Endodermal cell (in vitro differentiated cells): ENCODE data around the gene MAP1LC3A. TPM values are rescaled to one million over a fixed set of nuclear protein-coding genes. Genes with fewer than 3 reads are reported as not detected.

ENCODE experiments used
- DNase-seq: peaks from one replicate; pipeline ENCODE4 v3.0.0-alpha.2; 2017
- H3K27ac ChIP-seq: 2 replicates; pipeline ENCODE4 v1.5.1; 2013; ENCODE audit warnings: mild to moderate bottlenecking, low read depth, low read length, moderate library complexity
- H3K27me3 ChIP-seq: 2 replicates; pipeline ENCODE4 v1.6.1; 2013; ENCODE audit warnings: mild to moderate bottlenecking, low read length, moderate library complexity; ENCODE audit not compliant: insufficient read depth, control insufficient read depth, poor library complexity, severe bottlenecking
- H3K36me3 ChIP-seq: 2 replicates; pipeline ENCODE4 v1.7.0; 2013; ENCODE audit warnings: mild to moderate bottlenecking, low read length, moderate library complexity; ENCODE audit not compliant: control insufficient read depth, insufficient read depth
- H3K4me1 ChIP-seq: one replicate; pipeline ENCODE4 v1.7.0; 2013; ENCODE audit warnings: low read length; ENCODE audit not compliant: control insufficient read depth, insufficient read depth
- H3K4me3 ChIP-seq: 2 replicates; pipeline ENCODE4 v1.5.1; 2013; ENCODE audit warnings: mild to moderate bottlenecking, low read length, moderate library complexity
- H3K9ac ChIP-seq: 2 replicates; pipeline ENCODE4 v1.6.1; 2013; ENCODE audit warnings: mild to moderate bottlenecking, low read length, moderate library complexity; ENCODE audit not compliant: poor library complexity, severe bottlenecking; ENCODE audit errors: extremely low read depth
- H3K9me3 ChIP-seq: 2 replicates; pipeline ENCODE4 v1.6.1; 2013; ENCODE audit warnings: mild to moderate bottlenecking, low read length, moderate library complexity; ENCODE audit not compliant: control insufficient read depth
- H3K27ac Mint-ChIP-seq: 2 replicates; pipeline ENCODE4 v1.8.0; 2020; ENCODE audit warnings: mixed read lengths
- H3K27me3 Mint-ChIP-seq: 2 replicates; pipeline ENCODE4 v1.8.0; 2021; ENCODE audit warnings: mild to moderate bottlenecking, mixed read lengths; ENCODE audit not compliant: insufficient read depth
- H3K36me3 Mint-ChIP-seq: 2 replicates; pipeline ENCODE4 v1.8.0; 2020; ENCODE audit warnings: low read depth, mixed read lengths
- H3K4me1 Mint-ChIP-seq: 2 replicates; pipeline ENCODE4 v1.8.0; 2020; ENCODE audit warnings: mixed read lengths
- H3K4me3 Mint-ChIP-seq: 2 replicates; pipeline ENCODE4 v1.8.0; 2020; ENCODE audit warnings: mild to moderate bottlenecking, moderate library complexity, mixed read lengths
- H3K9me3 Mint-ChIP-seq: 2 replicates; pipeline ENCODE4 v1.8.0; 2020; ENCODE audit warnings: mild to moderate bottlenecking, mixed read lengths
- WGBS, 2 experiments: methylation state at CpG; one replicate each; pipeline versions ENCODE4 v1.1.5 to v1.1.7; 2013; ENCODE audit warnings: missing lambda C conversion rate in 2 of 2, mixed read lengths in 1 of 2; ENCODE audit not compliant: insufficient coverage in 1 of 2, insufficient read length in 1 of 2; 5-methylcytosine and 5-hydroxymethylcytosine counted together
- total RNA-seq, 2 donors: library from RNA; stranded (reverse); fragmentation: NEBNext Ultra II Directional in 1 of 2; extraction: Animal tissue kit (Norgen Biotek cat#: 25700) in 1 of 2; gene quantifications; 2 replicates in 1 of 2; 3 replicates in 1 of 2; pipeline ENCODE4 v1.2.1, GENCODE V29; 2021
- TF ChIP-seq, protein P1 (sequence below): fragments of 200-600 bp; sonication (generic); conservative IDR thresholded peaks from 2 replicates; pipeline ENCODE4 v1.5.0; 2021; ENCODE audit warnings: antibody characterized with exemption, mild to moderate bottlenecking

MAP1LC3A gene
- total RNA-seq, 2 donors from 2014 or later = 19.0 to 41.6 TPM

DNA sequence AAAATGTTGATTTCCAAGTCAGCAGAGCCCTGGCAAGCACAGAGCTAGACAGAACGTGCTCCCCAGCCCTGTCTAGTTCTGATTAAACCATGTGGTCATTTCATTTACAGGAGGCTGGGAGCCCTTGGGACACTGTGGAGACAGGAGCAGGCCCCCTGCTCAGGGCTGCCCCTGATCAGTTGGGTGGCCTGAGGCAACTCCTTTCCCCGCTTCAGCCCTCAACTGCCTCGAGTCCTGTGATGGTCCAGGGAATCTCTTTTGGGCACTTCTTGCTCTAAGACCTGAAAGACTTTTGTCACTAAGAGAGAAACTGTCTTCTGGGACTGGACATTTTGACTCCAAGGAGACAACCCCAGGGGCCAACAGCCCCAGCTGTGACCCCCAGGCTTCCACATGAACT, 28.8 kb upstream of the MAP1LC3A start:
- no peak overlapping the region for H3K4me3 Mint-ChIP-seq
- no peaks in the 10 kb centered on the region for H3K9me3 Mint-ChIP-seq
- H3K27me3 Mint-ChIP-seq = no peaks in the 10 kb centered on the region
- peaks cover 74% of the 10 kb centered on the region for H3K36me3 Mint-ChIP-seq
- Histone ChIP-seq H3K4me1 (no peaks in the 10 kb centered on the region), H3K9ac (no peak overlapping the region), H3K27ac (no peak overlapping the region), H3K9me3 (no peaks in the 10 kb centered on the region), H3K27me3 (no peaks in the 10 kb centered on the region), H3K4me3 (no peak overlapping the region), H3K36me3 (peaks cover 84% of the 10 kb centered on the region)
- TF ChIP-seq, protein P1, sequence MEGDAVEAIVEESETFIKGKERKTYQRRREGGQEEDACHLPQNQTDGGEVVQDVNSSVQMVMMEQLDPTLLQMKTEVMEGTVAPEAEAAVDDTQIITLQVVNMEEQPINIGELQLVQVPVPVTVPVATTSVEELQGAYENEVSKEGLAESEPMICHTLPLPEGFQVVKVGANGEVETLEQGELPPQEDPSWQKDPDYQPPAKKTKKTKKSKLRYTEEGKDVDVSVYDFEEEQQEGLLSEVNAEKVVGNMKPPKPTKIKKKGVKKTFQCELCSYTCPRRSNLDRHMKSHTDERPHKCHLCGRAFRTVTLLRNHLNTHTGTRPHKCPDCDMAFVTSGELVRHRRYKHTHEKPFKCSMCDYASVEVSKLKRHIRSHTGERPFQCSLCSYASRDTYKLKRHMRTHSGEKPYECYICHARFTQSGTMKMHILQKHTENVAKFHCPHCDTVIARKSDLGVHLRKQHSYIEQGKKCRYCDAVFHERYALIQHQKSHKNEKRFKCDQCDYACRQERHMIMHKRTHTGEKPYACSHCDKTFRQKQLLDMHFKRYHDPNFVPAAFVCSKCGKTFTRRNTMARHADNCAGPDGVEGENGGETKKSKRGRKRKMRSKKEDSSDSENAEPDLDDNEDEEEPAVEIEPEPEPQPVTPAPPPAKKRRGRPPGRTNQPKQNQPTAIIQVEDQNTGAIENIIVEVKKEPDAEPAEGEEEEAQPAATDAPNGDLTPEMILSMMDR = no peak
- 88 to 96% methylated on average over 3 of the region's 3 CpGs for WGBS, 2 experiments
- H3K27ac Mint-ChIP-seq = no peak overlapping the region
- DNase-seq = no peak
- peaks cover 3% of the 10 kb centered on the region for H3K4me1 Mint-ChIP-seq

DNA sequence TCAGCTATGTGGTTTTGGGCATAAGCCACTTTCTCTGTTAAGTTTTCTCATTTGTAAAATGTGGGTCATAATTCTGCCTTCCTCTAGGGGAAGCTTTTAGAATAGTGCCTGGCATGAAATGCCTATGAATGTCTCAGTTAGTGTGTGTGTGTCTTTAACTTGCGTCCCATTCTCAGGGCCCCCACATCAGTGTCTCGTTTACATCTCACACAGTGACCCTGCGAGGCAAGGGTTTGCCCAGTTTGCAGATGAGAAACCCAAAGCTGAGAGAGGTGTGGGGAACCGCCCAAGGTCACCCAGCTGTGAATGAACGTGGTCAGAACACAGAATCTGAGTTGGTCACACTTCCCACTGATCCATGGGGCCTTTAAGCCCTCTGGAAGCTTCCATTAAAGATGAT, 28.2 kb upstream of the MAP1LC3A start:
- Mint-ChIP-seq H3K4me3 (no peak overlapping the region), H3K27ac (no peak overlapping the region), H3K27me3 (no peaks in the 10 kb centered on the region), H3K36me3 (peaks cover 79% of the 10 kb centered on the region), H3K4me1 (peaks cover 2% of the 10 kb centered on the region), H3K9me3 (no peaks in the 10 kb centered on the region)
- Histone ChIP-seq H3K9me3 (no peaks in the 10 kb centered on the region), H3K4me1 (no peaks in the 10 kb centered on the region), H3K4me3 (no peak overlapping the region), H3K27ac (no peak overlapping the region), H3K9ac (no peak overlapping the region), H3K36me3 (peaks cover 87% of the 10 kb centered on the region), H3K27me3 (no peaks in the 10 kb centered on the region)
- 91 to 93% methylated on average over 4 to 5 of the region's 5 CpGs for WGBS, 2 experiments
- TF ChIP-seq, protein P1 = no peak
- no peak for DNase-seq

DNA sequence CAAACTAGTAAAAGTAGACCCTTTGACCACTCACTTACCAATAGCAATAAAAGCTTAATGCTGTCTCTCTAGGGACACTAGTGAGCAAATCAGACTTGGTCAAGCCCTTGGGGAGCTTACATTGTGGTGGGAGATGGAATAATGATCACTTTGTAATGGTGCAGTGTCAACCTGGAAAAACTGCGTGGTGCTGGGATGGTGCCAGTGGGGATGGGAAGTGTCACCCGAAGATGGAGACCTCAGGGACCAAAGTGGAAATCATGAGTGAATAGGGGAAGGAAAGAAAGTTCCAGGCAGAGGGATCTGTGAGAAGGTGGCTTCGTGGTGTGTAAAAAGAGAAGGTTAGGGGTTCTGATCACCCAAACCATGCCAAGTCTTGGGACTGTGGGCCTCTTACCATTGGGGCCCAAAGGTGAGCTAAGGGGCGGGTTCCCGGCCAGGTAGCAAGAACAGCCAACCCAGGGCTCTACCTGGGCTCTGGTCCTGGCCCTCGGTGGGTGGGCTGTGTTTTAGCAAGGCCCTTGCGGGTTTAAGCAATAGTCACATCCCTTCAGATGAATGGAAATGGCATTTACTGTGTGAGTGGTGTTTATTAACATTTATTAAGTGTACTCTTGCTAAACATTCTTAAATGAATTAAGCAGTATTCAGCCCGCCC, 26.8 kb upstream of the MAP1LC3A start:
- no peaks in the 10 kb centered on the region for H3K4me1 Mint-ChIP-seq
- H3K9me3 Mint-ChIP-seq = no peaks in the 10 kb centered on the region
- no peaks in the 10 kb centered on the region for H3K27me3 Mint-ChIP-seq
- no peak for DNase-seq
- Histone ChIP-seq H3K4me1 (no peaks in the 10 kb centered on the region), H3K36me3 (peaks cover 83% of the 10 kb centered on the region), H3K9ac (no peak overlapping the region), H3K4me3 (no peak overlapping the region), H3K27me3 (no peaks in the 10 kb centered on the region), H3K27ac (no peak overlapping the region), H3K9me3 (no peaks in the 10 kb centered on the region)
- peaks cover 80% of the 10 kb centered on the region for H3K36me3 Mint-ChIP-seq
- no peak overlapping the region for H3K4me3 Mint-ChIP-seq
- TF ChIP-seq, protein P1 = no peak
- 97% methylated on average over 8 of the region's 8 CpGs for WGBS, 2 experiments
- H3K27ac Mint-ChIP-seq = no peak overlapping the region
